HG03460 (cell line): ENCODE results near the gene IFI27.

Experiments used
- ATAC-seq: cut with Tn5 transposase; IDR thresholded peaks from one replicate; pipeline ENCODE4 v1.9.1; 2021; ENCODE audit not compliant: unreplicated experiment

The IFI27 gene

DNA sequence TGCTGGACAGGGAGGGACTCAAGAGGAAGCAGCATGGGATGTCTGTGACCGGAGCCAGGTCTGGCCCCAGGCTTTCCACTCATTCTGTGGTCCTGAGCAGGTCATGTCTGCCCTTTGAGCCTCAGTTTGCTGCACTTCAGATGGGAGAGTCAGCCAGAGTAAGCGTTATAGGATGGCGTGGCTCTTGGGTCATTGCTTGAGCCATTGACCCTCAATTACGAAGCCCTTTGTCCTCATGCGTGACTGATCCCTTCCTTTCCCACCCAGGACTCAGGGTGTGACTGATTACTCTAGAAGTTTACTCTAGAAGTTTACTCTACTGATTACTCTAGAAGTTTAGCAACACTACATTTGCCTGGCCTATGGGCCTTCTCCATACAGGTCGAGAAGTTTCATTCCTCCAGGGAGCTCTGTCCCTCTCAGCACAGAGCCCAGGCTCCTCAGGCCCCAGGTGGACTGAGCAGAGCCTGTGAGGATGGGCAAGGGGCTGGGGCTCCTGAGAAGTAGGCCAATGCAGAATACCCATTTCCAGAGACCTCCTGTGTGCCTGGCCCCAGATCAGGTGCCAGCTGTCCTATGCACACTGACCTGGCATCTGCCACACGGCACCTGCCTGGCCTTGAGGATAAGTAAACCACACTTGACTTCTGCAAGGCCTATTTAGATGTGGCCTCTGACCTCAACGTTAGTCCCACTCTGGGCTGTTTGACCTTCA is 7.6 kb upstream of the IFI27 start:
- no peak for ATAC-seq

DNA sequence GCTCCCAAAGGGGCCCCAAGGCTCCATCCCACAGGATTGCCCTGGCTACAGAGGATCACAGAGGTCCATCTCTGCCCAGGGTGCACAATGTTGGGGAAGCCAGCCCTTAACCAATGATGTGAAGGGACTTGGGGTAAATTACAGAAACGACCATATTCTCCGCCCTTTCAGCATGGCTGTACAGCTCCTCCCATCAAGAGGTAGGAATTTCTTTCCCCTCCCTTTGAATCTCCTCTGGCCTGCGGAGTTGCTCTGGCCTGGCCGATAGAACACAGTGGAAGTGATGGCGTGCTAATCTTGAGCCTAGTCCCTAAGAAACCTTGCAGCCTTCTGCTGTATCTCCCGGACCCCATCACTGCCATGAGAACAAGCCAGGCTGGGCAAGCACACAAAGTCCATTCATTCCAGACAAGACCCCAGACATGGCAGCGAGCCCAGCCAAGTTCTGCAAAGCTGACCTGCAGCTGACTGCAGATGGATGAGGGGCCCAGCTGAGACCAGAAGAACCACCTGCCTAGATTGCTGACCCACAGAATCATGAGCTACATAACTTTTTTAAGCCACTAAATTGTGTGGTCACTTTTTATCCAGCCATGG is 6.9 kb upstream of the IFI27 start:
- no peak for ATAC-seq

DNA sequence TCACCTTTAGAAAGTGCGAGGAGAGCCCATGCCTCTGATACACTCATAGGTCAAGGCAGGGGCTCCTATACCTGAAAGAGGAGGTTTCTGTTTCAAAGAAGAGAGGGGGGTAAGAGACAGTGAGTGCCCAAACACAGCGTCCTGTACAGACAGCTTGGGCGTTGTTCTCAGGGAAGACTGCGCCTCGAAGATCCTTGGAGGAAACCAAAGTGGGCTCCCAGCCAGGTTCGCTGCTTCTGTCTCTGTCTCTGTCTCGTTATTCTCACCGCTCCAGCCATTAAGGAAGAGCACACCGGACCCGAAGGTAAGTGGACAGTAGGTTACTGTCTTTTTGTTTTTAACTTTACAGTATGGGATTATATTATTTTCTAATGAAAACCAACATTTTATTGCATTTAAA is 5.8 kb upstream of the IFI27 start:
- ATAC-seq: no peak

DNA sequence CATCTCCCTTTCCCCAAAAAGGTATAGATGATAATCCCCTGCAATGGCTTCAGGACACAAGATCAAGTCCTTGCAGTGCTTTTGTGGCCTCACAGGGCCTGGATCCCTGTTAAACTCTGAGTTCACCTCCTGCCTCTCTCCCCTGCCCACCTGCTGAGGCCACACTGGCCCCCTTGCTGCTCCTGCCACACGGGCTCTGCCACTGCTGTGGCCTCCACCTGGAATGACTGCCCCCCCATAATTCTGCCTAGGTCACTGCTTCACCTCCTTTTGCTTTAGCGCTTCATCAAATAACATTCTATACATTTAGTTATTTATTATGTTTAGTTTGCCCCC is 653 bp upstream of the IFI27 start:
- ATAC-seq: no peak

DNA sequence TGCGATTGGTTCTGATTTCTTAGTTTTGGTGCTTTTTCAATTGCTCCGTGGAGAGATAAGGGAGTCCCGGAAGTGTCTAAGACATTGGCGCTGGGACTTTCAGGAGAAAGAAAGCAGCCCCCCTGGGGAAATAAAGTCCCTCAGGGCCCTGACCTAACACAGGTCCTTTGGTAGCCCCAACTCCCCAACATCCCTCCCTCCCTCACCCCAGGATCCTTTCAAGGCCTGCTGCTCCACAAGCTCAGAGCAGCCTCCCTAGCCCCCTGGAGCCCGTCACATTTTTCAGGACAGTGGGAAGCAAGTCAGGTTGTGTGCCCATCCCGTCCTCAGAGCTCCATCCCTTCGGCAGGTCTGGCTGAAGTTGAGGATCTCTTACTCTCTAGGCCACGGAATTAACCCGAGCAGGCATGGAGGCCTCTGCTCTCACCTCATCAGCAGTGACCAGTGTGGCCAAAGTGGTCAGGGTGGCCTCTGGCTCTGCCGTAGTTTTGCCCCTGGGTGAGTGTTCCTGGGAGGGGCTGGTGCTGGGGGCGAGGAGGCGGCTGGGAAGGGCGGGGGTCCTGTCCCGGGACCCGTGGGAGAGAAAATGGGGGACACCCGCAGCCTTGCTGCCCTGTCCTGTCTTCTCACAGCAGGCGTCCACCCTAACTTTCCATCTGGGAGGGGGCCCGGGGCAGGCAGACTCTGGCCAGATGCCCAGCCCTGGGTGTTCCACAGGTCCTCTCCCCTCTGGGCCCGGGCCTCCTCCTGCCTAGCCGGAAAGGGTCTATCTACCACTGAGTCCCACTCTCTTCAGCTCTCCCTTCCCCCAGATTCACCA is 950 bp downstream of the IFI27 start:
- no peak for ATAC-seq

DNA sequence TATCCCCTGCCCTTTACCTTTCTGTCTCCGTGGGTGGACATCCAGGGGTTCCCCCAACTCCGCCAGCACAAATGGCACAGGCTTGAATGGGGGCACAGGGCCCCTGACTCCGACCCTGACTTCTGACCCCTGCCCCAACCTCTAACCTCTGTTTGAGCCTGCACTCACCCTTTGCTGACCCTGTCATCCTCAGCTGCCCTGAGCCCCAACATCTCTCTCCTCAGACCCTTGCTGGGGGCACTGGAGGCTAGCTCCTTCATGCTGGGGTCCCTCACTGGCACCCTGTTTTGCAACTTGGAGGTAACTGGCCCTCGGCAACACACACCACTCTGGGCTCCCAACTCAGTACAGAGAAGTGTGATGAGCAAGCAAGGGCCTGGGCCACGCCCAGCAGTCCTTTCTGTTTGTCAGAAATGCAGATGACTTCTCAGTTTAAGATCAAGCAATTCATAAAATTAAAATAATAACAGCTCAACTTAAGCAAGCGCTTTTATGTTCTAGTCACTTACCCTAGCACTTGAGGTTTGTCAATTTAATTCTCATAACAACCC is 2.1 kb downstream of the IFI27 start:
- no peak for ATAC-seq

DNA sequence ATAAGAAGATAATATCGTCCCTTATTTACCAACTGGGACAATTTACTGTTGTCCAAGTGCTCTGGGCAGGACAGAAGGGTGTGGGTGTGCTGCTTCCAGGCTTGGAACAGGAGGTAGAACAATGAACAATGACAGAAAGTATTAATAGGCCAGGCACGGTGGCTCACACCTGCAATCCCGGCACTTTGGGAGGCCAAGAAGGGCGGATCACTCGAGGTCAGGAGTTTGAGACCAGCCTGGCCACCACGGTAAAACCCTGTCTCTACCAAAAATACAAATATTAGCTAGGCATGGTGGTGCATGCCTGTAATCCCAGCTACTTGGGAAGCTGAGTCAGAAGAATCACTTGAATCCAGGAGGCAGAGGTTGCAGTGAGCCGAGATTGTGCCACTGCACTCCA is 2.5 kb downstream of the IFI27 start:
- no peak for ATAC-seq

DNA sequence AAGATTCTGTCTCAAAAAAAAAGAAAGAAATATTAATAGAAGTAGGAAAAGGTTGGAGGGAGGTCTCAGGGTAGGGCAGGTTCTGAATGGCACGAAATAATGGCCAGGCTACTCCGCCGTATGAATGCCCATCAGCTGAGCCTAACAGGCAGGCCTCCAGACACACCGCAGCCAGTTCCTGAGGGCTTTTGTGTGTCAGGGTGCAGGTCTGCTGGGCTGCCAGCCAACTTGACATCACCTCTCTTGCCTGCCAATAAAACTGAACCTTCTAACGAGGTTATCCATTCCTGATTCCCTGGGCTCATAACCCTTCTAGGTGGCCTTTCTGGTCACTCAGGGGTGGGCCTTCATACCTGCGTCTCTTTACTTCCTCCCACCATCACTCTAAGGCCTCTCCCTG is 3.0 kb downstream of the IFI27 start:
- no peak for ATAC-seq

DNA sequence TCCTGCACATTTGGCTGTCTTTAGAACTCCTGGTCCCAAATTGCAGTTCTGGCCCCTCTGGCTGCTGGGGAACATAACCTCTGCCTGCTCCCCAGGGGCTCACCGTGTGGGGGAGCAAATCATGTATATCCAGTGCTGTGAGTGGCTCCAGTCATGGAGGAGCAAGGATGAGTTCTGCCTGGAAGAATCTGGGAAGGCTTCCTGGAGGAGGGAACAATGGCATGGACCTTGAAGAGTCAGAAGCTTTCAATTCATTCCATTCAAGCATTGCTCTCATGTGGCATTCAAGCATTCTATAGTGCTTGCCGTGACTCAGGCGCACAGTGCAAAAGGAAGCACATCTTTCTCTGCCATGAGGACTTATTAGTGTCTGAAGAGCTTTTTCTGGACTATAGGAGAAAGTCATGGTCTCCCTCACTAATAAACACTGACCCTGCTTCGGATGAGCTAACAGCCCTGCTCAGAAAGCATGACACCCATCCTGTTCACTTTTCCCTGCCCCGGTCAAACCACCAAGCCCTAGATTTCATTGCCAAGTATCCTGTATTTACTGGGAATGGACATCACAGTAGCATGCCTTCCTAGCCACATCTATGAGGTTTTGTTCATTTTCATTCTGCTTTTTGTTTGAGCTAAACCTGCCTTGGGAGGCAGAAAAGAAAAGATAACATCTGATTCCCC is 3.5 kb downstream of the IFI27 start:
- no peak for ATAC-seq

DNA sequence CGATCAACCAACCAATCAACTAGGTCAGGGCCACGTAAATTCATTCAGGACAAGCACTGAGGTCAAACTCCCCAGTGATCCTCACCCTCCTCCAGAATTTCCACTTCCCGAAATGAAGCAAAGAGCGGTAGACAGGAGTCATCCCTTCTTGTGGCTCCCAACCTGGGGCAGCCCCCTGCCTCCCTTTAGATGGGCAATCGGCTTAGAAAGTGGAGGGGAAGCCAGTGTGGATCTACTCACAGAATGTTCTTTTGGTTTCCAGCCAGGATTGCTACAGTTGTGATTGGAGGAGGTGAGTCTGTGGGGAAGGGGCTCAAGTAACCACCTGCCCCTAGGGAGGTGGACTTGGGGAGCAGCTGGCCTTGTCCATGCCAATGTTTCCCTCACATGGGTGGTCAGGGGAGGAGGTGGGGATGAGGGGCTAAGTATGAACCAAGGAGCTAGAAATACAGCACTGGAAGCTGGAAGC is 4.1 kb downstream of the IFI27 start:
- no peak for ATAC-seq

DNA sequence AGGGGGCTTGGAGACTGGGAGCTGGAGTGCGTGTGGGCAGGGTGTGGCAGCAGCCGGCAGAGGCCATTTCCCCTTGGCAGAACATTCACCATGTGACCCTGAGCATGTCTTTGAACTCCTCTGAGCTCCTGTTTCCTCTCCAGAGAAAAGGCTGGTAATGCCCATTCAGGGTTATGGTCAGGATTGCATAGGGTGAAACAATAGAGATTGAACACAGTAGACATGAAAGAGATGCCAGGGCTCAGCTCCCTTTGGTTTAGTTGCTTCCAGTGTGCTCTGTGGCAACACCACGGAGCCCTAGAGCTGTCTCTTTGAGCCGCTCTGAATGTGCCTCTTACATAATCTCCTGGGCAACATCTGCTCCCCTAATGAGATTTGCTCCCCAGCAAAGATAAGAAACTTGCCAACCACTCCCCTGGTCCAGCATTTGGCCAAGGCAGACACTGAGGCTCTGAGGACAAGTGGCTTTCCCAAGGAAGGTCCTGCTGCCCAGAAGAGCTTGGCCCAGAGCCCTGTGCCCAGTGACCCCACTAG is 4.6 kb downstream of the IFI27 start:
- ATAC-seq: no peak

DNA sequence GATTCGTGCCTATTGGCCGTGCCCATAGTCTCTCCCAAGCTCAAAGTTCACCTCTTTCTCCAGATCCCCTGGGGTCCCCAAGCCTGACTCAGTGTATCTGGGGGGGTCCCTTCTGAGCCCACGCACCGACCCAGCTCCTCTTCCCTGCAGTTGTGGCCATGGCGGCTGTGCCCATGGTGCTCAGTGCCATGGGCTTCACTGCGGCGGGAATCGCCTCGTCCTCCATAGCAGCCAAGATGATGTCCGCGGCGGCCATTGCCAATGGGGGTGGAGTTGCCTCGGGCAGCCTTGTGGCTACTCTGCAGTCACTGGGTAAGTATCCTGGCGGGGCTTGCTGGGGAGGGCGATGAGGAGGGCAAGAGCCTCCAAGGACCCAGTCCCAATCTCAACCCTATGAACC is 5.1 kb downstream of the IFI27 start:
- ATAC-seq: no peak

DNA sequence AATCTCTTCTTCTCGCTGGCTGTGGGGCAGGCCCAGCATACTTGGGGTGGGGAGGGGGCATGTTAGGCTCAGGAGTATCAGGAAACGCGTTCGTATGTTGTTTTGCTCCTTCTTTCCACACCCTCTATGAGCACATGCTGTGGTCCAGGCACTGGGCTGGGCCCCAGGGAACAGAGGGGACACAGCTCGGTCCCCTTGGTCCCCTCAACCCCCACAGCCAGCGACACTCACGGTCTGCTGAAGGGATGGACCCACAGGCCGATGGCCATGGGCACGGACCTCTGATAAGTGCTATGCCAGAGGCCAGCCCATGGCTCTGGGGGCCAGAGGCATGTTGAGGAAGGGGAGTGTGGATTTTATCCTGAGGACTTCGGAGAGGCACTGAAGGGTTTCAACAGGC is 6.2 kb downstream of the IFI27 start:
- no peak for ATAC-seq

DNA sequence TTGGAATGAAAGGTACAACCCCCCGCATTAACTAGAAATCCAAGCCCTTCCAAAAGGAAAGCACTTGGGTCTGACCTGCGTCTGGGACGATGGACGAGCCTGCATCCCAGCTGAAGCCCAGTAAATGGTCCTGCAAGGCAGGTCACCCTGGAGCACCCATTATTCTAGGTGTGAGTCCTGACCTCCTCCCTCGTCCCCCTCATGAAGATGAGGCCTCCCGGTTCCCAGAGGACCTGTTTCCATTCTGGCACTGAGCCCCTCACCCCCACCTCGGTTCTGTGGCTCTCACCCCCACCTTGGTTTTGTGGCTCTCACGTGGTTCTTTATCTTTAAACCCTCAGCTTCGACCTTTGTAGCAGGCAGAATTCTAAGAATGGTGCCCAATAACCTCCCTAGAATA is 7.3 kb downstream of the IFI27 start:
- no peak for ATAC-seq

DNA sequence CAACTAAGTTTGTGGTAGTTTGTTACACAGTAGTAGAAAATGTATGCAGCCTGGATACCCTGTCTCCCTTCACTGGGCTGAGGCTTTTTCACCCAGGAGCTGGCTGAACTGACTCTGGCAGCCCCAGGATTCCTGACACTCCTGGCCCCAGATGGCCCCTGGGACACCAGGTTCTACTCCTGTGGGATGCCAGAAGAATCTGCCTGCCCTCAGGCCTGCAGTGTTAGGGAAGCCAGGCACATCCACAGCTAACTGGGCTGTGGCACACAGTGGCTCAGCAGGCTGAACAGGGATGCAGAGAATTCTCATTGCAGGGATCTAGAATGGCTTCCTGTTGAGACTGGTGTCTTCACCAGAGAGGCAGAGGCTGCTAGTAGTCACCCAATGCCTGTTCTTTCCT is 8.5 kb downstream of the IFI27 start:
- ATAC-seq: no peak

DNA sequence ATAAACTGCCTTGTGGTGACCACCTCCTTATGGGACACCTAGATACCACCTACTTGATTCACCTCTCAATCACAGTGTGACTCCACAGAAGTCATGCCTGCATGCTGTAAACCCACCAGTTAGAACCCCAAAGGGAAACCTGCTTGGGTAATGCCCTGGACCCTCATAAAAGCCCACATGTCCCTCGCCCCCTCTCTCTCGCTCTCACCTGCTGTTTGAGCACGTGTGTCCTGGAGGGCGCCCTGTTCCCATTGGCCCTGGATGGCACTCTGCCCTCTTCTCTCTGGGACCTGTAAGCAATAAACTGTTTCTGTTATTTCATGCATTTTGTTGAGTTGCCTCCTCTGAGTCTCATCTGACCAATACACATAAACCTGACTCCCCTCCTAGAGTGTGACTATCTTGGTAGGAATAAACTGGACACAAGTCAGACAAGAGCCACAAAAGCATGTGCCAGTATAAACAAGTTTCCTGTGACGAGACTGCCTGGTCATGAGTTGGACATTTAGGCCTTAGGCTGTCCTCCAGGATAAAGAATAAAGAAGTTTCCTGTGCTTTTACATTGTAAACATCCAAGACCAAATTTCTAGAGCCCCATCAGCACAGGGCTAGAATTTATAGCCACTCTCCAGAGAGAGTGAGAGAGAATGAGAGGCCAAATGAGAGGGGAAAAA is 10.3 kb downstream of the IFI27 start:
- no peak for ATAC-seq

DNA sequence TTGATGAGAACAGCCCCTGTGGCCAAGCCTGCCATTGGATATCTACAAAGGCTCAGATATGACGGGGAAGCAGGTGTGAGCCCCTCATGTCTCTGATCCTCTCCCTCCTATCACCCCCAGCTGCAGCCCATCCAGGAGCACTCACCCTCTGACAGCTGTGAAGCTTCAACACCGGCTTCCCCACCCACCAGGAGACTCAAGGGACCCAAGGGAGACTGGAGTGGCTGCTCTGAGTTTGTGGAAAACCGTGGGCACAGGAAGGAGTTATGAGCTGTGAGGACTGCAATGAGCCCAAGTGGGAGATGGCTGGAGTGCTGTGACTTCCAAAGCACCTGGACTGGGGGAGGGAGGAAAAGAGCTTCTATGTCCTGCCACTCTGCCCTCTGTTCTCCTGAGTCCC is 10.9 kb downstream of the IFI27 start:
- no peak for ATAC-seq

DNA sequence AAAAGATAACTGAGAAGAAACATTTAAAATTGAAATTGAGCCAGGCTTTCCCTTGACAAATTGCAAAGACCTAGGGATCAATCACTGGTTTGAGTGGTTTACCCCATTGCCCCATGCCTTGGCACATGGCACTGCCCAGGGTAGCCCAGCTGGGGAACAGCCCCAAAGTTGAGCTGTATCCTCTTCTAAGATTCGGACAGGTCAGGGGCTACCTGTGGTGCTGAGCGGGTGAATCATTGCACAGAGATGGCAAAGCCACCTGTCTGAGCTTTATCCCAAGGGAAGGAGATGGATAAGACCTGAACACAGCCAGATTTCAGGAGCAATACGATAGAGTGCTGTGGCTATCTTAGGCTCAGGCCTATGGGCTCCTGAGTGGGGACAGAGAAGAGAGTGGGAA is 11.9 kb downstream of the IFI27 start:
- no peak for ATAC-seq

DNA sequence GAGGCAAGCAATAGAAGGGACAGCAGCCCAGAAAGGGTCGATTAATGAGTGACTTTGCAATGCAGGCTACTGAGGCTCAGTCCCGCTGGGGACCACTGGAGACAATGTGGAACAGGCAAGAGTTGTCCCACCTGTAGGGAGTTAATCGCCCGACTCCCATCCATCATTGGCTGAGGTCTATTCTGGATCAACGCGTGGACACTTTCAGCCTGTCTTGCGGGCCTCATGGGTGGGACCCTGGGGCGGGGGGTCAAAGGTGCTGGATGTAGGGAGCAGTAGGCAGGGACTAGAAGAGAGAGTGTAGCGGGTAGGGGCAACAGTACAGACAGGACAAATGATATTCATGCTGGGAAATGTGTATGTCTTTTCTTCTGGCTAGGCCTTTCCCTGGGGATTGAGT is 12.8 kb downstream of the IFI27 start:
- no peak for ATAC-seq

DNA sequence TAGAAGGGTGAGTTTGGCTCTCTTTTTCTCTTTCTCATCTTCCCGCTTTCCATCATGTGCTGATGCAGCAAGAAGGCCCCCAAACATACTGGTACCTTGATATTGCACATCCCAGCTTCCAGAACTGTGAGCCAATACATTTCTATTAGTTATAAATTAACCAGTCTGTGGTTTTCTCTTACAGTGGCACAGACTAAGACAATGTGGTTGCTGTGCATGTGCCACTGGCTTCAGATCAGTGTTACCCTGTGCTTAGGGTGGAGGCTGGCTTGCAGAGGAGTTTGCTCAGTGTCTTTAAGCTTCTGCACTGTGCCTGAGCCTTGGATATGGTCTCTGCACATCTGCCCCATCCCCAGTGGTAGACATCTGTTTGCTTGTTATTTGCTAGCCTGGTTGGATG is 13.3 kb downstream of the IFI27 start:
- no peak for ATAC-seq
